Neural cell (in vitro differentiated cells): ENCODE measurements around the gene GPR21. TPM values are rescaled to one million over a fixed set of nuclear protein-coding genes. Genes with fewer than 3 reads are reported as not detected.

ENCODE experiments used
- H2AFZ ChIP-seq: fragments of 200-600, 300-800 bp; sonication (generic), shearing (Covaris generic); 2 replicates; pipeline ENCODE4 v1.6.0; 2014; ENCODE audit warnings: low read depth, mild to moderate bottlenecking, antibody characterized with exemption, low read length, moderate library complexity
- H3F3A ChIP-seq: fragments of 200-600 bp; shearing (Covaris generic); 2 replicates; pipeline ENCODE4 v1.6.1; 2016; ENCODE audit warnings: mild to moderate bottlenecking, moderate library complexity, mixed read lengths, antibody characterized with exemption, low read length; ENCODE audit not compliant: insufficient read depth, poor library complexity, severe bottlenecking
- H3K27ac ChIP-seq: fragments of 200-600, 300-800 bp; sonication (generic), shearing (Covaris generic); 2 replicates; pipeline ENCODE4 v1.5.1; 2014; ENCODE audit warnings: mild to moderate bottlenecking, low read length, moderate library complexity
- H3K27me3 ChIP-seq: fragments of 300-800, 200-600 bp; sonication (generic), shearing (Covaris generic); 2 replicates; pipeline ENCODE4 v1.6.0; 2014; ENCODE audit warnings: mild to moderate bottlenecking, low read depth, low read length, moderate library complexity; ENCODE audit not compliant: insufficient read depth
- H3K36me3 ChIP-seq: fragments of 300-800, 200-600 bp; sonication (generic), shearing (Covaris generic); 2 replicates; pipeline ENCODE4 v1.5.1; 2014; ENCODE audit warnings: mild to moderate bottlenecking, antibody characterized with exemption, low read length, moderate library complexity; ENCODE audit not compliant: insufficient read depth
- H3K4me2 ChIP-seq: fragments of 300-800, 200-600 bp; sonication (generic), shearing (Covaris generic); 2 replicates; pipeline ENCODE4 v1.6.0; 2014; ENCODE audit warnings: mild to moderate bottlenecking, low read length
- H3K4me3 ChIP-seq: fragments of 300-800, 200-600 bp; sonication (generic), shearing (Covaris generic); 2 replicates; pipeline ENCODE4 v1.5.1; 2014; ENCODE audit warnings: mild to moderate bottlenecking, low read length, moderate library complexity
- H3K79me2 ChIP-seq: fragments of 200-600 bp; shearing (Covaris generic); replicated peaks from 2 replicates; pipeline ENCODE4 v1.6.0; 2014; ENCODE audit warnings: mild to moderate bottlenecking, low read length, moderate library complexity; ENCODE audit not compliant: insufficient read depth
- H3K9ac ChIP-seq: fragments of 300-800, 200-600 bp; sonication (generic), shearing (Covaris generic); 2 replicates; pipeline ENCODE4 v1.6.1; 2016; ENCODE audit warnings: mild to moderate bottlenecking, low read length, mixed read lengths
- H3K9me2 ChIP-seq: fragments of 200-600 bp; shearing (Covaris generic); 2 replicates; pipeline ENCODE4 v1.6.1; 2016; ENCODE audit warnings: mild to moderate bottlenecking, low read length, mixed read lengths; ENCODE audit not compliant: insufficient read depth
- H3K9me3 ChIP-seq: fragments of 200-600, 300-800 bp; sonication (generic), shearing (Covaris generic); 2 replicates; pipeline ENCODE4 v1.6.1; 2016; ENCODE audit warnings: mild to moderate bottlenecking, mixed run types, low read length, moderate library complexity, mixed read lengths
- H4K20me1 ChIP-seq: fragments of 200-600 bp; shearing (Covaris generic); 2 replicates; pipeline ENCODE4 v1.6.1; 2016; ENCODE audit warnings: mild to moderate bottlenecking, mixed run types; ENCODE audit not compliant: insufficient read depth
- CTCF ChIP-seq: fragments of 450-650 bp; IDR thresholded peaks from 2 replicates; pipeline ENCODE4 v1.5.1; 2014; ENCODE audit warnings: antibody characterized with exemption, mild to moderate bottlenecking, moderate library complexity; ENCODE audit not compliant: poor library complexity, severe bottlenecking
- EP300 ChIP-seq: fragments of 450-650 bp; conservative IDR thresholded peaks from 2 replicates; pipeline ENCODE4 v1.6.1; 2014; ENCODE audit warnings: antibody characterized with exemption, mild to moderate bottlenecking, moderate library complexity; ENCODE audit not compliant: poor library complexity, severe bottlenecking
- MXI1 ChIP-seq: fragments of 450-650 bp; conservative IDR thresholded peaks from 2 replicates; pipeline ENCODE4 v1.6.1; 2014; ENCODE audit warnings: antibody characterized with exemption, mild to moderate bottlenecking; ENCODE audit not compliant: poor library complexity, severe bottlenecking
- POLR2AphosphoS5 ChIP-seq: IDR thresholded peaks from 2 replicates; pipeline ENCODE4 v1.6.1; 2012
- REST ChIP-seq: IDR thresholded peaks from 2 replicates; pipeline ENCODE4 v1.6.1; 2012; ENCODE audit warnings: borderline replicate concordance
- SMC3 ChIP-seq: fragments of 450-650 bp; conservative IDR thresholded peaks from 2 replicates; pipeline ENCODE4 v1.6.1; 2014; ENCODE audit warnings: antibody characterized with exemption, mild to moderate bottlenecking, moderate library complexity; ENCODE audit not compliant: poor library complexity
- TAF1 ChIP-seq: IDR thresholded peaks from 2 replicates; pipeline ENCODE4 v1.6.1; 2012; ENCODE audit warnings: low read depth
- polyA plus RNA-seq: library from polyadenylated mRNA; depleted of rRNA; stranded (reverse); fragments of >200 nt; gene quantifications from 2 replicates; pipeline ENCODE4 v1.2.3, GENCODE V29; 2014

GPR21 gene
- polyA plus RNA-seq, 1 donor from 2014 or later = 2.2 TPM

DNA sequence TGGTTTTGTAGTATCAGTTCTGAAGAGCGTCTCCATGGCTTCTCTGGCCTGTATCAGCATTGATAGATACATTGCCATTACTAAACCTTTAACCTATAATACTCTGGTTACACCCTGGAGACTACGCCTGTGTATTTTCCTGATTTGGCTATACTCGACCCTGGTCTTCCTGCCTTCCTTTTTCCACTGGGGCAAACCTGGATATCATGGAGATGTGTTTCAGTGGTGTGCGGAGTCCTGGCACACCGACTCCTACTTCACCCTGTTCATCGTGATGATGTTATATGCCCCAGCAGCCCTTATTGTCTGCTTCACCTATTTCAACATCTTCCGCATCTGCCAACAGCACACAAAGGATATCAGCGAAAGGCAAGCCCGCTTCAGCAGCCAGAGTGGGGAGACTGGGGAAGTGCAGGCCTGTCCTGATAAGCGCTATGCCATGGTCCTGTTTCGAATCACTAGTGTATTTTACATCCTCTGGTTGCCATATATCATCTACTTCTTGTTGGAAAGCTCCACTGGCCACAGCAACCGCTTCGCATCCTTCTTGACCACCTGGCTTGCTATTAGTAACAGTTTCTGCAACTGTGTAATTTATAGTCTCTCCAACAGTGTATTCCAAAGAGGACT lies 1.5 kb downstream of the GPR21 start:
- no peak for TF ChIP-seq SMC3
- TF ChIP-seq POLR2AphosphoS5 = no peak
- TF ChIP-seq REST = no peak
- no peak for TF ChIP-seq MXI1
- TF ChIP-seq TAF1 = no peak
- TF ChIP-seq CTCF = no peak
- TF ChIP-seq EP300 = no peak
- H4K20me1 ChIP-seq = no peaks in the 10 kb centered on the region
- H3F3A ChIP-seq = peaks cover 8% of the 10 kb centered on the region
- peak overlapping the region; percentile 59 for H3K4me2 ChIP-seq
- no peaks in the 10 kb centered on the region for H3K9me2 ChIP-seq
- H2AFZ ChIP-seq = no peak overlapping the region
- no peaks in the 10 kb centered on the region for H3K9me3 ChIP-seq
- peaks cover 46% of the 10 kb centered on the region for H3K79me2 ChIP-seq
- peak overlapping the region; percentile 70 for H3K27ac ChIP-seq
- H3K36me3 ChIP-seq = no peaks in the 10 kb centered on the region
- peak overlapping the region; percentile 68 for H3K4me3 ChIP-seq
- no peaks in the 10 kb centered on the region for H3K27me3 ChIP-seq
- peak overlapping the region; percentile 60 for H3K9ac ChIP-seq

- peak overlapping the region; percentile 68 for H3K4me3 ChIP-seq
- no peak overlapping the region for H3K9ac ChIP-seq
- H3K36me3 ChIP-seq = no peaks in the 10 kb centered on the region
- no peak overlapping the region for H3K27ac ChIP-seq
- peak overlapping the region; percentile 6 for H3K4me2 ChIP-seq
- no peaks in the 10 kb centered on the region for H3K27me3 ChIP-seq
- peaks cover 8% of the 10 kb centered on the region for H3F3A ChIP-seq
- TF ChIP-seq CTCF = no peak
- H4K20me1 ChIP-seq = no peaks in the 10 kb centered on the region
- no peaks in the 10 kb centered on the region for H3K9me3 ChIP-seq
- peaks cover 46% of the 10 kb centered on the region for H3K79me2 ChIP-seq
- no peak overlapping the region for H2AFZ ChIP-seq
- no peaks in the 10 kb centered on the region for H3K9me2 ChIP-seq
Measured at GRCh38 chr9:123035791-123036190, 2.3 kb downstream of the GPR21 start.
